Retinal pigment epithelial cell (primary cell): Measurements from ENCODE around the gene SMIM5.
"Not testable (repeated sequence)": the region's sequence is repeated elsewhere in the genome, so short reads cannot be mapped to it uniquely, and the experiment has no call there.

Experiments used
- DNase-seq: peaks from one replicate; pipeline ENCODE4 v3.0.0-alpha.2; 2010; ENCODE audit warnings: low read depth
- H3K4me3 ChIP-seq: 2 replicates; pipeline ENCODE4 v1.5.1; 2011; ENCODE audit warnings: mild to moderate bottlenecking, low read length, control low read depth, moderate library complexity
- TF ChIP-seq, protein P1 (sequence below): conservative IDR thresholded peaks from 2 replicates; pipeline ENCODE4 v1.5.1; 2011; ENCODE audit warnings: low read depth, low read length, control low read depth, inconsistent platforms

The SMIM5 gene

DNA sequence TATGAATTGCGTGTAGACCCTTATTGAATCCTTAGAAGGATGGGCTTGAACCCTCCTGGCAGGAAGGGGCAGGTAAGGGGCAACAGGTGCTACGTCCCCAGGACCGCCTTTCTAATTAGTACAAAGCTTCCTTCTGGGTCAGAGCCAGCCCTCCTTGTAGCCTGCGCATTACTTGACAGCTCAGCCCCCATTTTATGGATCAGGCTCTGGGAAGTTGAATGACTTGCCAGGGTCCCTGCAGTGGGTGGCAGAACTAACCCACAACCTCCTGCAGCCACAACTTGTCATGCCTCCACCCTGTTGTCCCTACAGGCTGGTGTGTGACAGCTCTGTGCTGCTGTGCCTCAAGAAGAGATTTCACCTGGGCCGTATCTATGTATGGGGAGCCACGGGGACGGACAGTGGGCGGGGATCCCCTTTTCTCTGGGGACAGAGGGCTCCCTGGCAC lies 42.9 kb upstream of the SMIM5 start:
- H3K4me3 ChIP-seq = no peak overlapping the region
- TF ChIP-seq, protein P1, sequence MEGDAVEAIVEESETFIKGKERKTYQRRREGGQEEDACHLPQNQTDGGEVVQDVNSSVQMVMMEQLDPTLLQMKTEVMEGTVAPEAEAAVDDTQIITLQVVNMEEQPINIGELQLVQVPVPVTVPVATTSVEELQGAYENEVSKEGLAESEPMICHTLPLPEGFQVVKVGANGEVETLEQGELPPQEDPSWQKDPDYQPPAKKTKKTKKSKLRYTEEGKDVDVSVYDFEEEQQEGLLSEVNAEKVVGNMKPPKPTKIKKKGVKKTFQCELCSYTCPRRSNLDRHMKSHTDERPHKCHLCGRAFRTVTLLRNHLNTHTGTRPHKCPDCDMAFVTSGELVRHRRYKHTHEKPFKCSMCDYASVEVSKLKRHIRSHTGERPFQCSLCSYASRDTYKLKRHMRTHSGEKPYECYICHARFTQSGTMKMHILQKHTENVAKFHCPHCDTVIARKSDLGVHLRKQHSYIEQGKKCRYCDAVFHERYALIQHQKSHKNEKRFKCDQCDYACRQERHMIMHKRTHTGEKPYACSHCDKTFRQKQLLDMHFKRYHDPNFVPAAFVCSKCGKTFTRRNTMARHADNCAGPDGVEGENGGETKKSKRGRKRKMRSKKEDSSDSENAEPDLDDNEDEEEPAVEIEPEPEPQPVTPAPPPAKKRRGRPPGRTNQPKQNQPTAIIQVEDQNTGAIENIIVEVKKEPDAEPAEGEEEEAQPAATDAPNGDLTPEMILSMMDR = no peak
- no peak for DNase-seq

DNA sequence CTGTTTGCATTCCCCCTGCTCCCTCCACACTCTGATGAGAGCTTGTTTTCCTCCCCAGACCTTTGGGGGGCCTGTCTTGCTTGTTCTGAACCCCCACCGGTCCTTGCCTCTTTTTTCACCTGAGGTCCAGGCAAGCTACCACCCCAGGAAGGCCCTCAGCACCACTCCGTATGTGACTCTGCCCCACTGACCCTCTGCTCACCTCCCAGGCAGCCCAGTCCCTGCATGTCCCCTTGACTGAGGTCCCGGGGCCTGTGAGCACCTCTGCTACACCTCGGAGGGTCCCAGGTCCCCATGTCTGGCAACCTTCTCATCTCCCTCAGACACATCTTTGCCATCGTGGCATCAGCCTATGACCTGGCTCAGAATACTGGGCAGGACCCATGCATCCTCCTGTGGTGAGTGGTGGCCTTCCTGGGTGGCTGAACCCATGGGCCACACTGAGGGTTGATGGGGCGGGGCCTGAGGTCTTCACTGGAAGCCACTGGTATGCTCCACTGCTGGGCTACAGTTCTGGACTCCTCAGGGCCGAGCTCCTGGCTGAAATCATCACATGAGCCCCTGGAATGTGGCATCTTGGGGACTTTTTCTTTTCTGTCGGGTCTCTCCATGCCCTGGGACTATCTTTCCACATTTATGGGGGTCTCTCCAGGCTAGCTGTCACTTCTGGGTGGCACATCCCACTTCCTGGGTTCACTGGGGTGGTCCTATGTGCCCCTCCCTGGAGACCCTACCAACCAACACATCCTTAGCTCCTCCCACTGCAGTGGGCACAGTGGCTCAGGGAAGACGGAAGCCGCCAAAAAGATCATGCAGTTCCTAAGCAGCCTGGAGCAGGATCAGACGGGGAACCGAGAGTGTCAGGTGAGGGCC lies 42.1 kb upstream of the SMIM5 start:
- H3K4me3 ChIP-seq = no peak overlapping the region
- no peak for DNase-seq
- TF ChIP-seq, protein P1 = no peak

DNA sequence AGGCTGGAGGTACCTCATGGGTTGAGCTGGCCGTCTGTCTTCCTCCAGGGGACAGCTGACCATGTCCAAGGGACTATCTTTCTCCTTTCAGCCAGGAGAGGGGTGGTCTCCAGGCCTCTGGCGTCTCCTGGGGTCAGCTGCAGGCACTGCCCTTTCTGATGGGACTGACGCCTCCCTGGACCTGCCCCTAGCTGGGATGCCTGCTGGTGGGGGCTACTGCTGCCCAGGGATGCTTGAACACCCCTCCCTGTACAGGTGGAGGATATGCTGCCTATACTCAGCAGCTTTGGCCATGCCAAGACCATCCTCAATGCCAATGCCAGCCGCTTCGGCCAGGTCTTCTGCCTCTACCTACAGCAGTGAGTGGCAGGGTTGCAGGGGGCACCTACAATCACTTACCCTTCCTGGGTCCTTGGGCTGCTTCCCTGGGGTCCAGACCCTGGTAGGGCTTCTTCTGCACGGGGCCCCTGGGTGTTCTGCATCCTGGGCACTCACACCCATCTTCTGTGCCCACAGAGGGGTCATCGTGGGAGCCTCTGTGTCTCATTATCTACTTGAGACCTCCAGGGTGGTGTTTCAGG lies 41.4 kb upstream of the SMIM5 start:
- no peak overlapping the region for H3K4me3 ChIP-seq
- TF ChIP-seq, protein P1 = no peak
- no peak for DNase-seq

DNA sequence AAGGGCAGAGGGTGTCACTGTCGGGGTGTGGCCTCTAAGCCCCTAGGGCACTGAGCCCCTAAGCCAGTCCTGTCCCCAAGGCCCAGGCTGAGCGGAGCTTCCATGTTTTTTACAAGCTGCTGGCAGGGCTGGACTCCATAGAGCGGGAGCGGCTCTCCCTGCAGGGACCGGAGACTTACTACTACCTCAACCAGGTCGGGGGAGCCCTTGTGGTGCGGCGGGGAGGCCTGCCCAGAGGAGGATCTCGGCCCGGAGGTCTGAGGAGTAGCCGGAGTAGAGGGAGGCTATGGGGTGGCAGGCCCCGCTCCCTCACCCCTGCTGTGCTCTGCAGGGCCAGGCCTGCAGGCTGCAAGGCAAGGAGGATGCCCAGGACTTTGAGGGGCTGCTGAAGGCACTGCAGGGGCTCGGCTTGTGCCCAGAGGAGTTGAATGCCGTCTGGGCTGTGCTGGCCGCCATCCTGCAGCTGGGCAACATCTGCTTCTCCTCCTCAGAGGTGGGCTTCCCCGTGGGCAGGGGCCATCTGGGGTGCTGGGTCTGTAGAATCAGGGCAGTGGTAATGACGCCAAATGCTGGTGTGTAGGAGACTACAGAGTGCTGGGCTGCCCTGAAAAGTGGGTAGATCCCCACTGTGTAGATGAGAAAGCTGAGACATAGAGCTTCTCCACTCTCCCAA lies 40.8 kb upstream of the SMIM5 start:
- no peak overlapping the region for H3K4me3 ChIP-seq
- no peak for DNase-seq
- TF ChIP-seq, protein P1 = no peak

DNA sequence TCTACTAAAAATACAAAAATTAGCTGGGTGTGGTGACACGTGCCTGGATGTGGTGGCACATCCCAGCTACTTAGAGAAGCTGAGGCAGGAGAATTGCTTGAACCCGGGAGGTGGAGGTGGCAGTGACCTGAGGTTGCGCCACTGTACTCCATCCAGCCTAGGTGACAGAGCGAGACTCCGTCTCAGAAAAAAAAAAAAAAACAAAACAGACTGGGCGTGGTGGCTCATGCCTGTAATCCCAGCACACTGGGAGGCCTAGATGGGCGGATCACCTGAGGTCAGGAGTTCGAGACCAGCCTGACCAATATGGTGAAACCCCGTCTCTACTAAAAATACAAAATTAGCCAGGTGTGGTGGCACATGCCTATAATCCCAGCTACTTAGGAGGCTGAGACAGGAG lies 39.8 kb upstream of the SMIM5 start:
- H3K4me3 ChIP-seq, DNase-seq: not testable (repeated sequence)

DNA sequence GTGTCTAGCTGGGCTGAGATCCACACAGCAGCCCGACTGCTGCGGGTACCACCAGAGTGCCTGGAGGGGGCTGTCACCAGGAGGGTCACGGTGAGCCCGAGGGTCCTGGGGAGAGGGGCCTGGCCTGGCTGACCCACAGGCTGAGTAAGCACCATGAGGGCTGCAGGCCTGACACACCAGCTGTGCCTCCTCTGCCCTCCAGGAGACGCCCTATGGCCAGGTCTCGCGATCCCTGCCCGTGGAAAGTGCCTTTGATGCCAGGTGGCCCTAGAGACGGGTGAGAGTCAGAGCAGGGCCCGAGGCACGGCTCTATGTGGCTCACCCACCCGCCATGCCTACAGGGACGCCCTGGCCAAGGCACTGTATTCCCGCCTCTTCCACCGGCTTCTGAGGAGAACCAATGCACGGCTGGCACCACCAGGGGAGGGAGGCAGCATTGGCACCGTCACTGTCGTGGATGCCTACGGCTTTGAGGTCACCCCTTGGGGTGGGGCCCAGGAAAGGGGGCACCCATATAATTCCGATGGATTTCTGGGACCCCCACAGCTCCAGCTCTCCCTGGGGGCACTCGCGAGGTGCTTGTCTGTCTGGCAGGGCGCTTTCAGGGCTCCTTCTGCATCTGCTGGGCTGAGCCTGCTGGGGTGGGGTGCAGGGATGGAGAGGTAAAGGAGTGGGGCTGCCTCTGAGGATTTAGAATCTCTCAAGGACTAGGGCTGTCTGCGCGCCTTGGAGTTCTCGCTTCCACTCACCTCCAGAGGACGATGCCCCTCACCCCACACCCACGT lies 38.5 kb upstream of the SMIM5 start:
- TF ChIP-seq, protein P1 = no peak
- DNase-seq = no peak
- no peak overlapping the region for H3K4me3 ChIP-seq
